CMK (cell line): ENCODE data around the gene TRIM45.
"Not testable (repeated sequence)": the region's sequence is repeated elsewhere in the genome, so short reads cannot be mapped to it uniquely, and the experiment has no call there.

Experiments
- DNase-seq: peaks from one replicate; pipeline ENCODE4 v3.0.0-alpha.2; 2010; ENCODE audit warnings: low read depth

The TRIM45 gene

DNA sequence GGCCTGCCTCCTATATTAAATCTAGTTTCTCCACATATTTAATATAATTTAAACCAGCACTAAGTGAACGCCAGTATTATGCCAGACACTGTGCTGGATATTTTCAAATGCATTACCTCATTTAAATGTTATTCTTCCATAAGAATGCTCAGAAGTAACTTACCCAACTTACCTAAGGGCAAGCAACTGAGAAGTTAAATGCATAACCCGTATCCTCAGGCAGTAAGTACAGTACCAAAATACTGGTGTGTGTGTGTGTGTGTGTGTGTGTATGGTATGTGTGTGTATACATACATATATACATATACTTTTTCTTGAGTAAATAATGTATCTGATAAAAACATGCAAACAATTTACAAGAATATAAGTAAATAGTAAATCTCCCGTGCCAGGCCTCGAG lies 9.0 kb upstream of the TRIM45 start:
- no peak for DNase-seq

- no peak for DNase-seq
Measured at GRCh38 chr1:117128323-117129079, 7.0 kb upstream of the TRIM45 start.

DNA sequence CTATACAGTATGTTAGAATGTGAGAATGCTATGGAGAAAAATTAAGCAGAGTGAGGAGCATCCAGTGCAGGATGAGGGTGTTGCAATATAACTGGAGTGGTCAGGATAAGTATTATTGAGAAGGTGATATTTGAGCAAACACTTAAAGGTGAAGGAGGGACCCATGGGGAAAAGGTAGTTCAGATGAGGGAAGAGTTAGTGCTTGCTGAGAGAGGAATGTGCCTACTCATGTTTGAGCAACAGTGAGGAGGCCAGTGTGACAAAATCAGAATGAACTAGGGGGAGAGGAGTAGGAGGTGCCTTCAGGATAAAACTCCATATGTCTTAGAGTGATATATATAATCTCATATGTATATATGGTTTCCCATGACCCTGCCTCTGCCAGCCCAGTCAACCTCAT lies 6.2 kb upstream of the TRIM45 start:
- DNase-seq, result no peak

DNA sequence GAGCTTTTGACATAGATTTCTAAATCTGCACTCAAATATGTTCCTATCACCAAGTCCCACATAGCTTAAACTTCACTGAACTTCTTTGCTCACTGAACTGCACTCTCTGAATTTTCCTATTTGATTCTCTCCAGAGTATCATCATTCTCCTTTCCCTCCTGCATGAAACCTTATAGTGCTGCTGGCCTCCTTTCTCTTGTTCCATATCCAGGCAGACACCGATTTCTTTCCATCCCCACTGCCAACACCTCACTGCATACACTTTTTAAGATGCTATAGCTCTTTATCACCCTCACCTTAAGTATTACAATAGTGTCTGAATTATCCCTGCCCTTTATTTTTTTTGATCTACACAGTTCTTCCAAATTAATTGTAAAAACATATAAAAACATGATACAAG lies 3.1 kb upstream of the TRIM45 start:
- DNase-seq, result no peak

DNA sequence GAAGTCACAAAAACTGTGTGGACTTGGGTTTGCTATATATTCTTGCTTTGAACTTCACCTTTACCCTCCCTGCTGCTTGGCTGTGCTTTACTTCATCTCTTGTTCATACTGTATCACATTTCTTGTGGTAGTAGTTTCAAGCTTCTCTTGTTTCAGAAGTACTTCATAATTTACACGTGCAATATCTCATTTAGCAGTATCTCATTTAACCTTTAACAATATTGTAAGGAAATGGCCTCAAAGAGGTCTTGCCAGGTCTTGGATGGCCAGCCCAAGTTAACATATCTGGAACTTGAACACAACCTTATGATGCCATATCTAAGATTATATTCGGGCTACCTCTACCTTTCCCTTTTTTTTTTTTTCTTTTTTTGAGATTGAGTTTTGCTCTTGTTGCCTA lies 1.7 kb upstream of the TRIM45 start:
- no peak for DNase-seq

DNA sequence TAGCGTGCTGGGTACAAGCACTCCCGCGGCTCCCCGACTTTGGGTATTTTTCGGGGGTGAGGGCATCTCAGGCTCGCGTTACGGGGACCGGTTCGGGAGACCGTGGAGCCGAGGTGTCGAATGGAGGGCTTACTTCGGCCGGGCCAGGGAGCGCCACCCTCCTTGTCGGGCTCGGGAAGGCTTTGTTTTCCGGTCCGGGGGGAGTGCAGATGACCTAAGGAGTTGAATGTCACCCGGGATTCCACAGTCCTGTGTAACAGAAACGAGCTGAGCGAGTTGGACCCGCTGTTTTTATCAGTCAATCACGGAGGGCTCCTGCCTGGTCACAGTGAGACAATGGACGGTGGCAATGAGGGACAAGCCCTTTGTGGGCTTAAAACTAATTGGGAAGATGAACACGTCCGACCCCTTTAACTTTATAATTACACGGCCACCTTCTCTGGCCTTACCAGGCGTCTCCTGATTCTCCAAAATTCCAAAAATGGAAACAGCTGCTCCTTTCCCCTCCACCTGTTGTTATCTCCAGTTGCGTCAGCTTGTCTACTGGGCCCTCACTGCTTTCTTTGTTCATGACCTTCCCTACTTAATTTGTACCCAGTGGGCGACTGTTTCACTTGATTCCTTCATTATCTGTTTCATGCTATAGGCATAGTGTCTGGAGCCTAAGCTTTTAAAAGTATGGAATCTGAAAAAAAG lies 929 bp upstream of the TRIM45 start:
- no peak for DNase-seq

DNA sequence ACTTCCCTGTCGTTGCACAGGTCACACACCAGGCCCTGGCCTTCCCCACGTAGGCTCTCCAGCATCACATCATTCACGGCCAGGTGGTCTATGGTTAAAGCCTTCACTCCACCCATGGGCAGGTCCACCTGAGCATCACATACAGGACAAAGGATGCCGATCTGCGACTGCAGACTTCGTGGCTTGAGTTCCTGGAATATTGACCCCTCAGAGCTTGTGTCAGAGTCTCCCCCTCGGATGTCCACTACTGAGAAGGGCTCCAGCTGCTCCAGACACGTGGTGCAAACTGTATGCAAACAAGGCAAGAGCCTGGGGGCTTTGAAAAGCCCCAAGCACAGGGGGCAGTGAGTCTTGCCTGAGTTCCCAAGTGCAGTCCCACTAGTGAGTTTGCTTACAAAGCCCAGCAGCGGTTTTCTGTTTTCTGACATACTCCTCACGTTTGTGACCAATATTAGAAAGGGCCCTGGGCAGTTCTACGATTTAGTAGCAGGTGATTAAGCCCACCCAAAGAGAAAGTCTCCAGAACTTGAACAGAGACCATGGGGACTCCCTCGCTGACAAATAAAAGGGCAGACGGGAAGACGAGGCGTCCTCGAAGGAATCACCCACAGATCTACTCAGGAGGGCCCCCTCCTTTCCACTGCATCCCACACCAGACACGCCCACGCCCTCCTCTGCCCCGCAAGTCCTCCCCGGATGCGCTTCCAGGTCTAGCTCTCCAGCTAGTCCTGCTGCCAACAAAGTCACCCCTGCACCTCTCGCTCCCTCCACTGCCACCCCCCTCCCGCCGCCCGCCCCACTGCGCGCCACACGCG lies 568 bp downstream of the TRIM45 start:
- peak; percentile 45 for DNase-seq

- not testable (repeated sequence) for DNase-seq
Measured at GRCh38 chr1:117119144-117119543, 2.4 kb downstream of the TRIM45 start.

GRCh38 chr1:117118137-117118536 lies 3.4 kb downstream of the TRIM45 start:
- no peak for DNase-seq

DNA sequence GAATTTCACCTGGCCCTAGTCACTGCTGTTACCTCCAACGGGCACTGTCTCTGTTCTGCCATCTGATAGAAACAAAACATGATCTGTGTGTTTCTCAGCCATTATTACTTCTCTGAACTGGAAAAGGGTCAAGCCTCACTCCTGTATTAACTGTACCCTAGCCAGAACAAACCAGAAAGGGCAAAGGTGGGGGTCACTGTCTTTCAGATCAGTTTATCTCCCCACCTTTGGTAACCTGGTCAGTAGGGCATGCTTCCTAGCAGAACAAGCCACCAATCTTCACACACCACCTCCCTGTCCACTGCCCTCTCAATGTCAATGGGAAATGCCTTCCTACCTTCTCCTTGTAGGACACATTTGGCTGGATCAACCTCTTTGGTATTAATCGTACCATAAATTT lies 3.9 kb downstream of the TRIM45 start:
- no peak for DNase-seq

DNA sequence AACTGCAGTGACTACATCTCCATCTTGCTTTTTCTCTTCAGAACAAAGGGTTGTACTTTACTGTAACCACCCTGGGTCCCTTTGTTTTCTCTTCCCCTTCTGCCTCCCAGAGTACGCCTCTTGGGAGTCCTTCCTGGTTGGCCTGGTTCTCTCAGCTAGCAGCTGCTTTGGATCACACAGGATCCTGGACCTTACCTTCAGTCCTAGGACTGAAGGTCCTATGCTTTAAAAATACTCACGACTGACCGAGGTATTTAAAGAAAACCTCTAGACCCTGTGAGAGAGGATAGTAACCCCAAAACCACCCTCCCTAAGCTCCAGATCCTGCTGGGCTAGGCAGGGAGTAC lies 4.8 kb downstream of the TRIM45 start:
- no peak for DNase-seq

- DNase-seq, result no peak
Measured at GRCh38 chr1:117116090-117116783, 5.3 kb downstream of the TRIM45 start.

DNA sequence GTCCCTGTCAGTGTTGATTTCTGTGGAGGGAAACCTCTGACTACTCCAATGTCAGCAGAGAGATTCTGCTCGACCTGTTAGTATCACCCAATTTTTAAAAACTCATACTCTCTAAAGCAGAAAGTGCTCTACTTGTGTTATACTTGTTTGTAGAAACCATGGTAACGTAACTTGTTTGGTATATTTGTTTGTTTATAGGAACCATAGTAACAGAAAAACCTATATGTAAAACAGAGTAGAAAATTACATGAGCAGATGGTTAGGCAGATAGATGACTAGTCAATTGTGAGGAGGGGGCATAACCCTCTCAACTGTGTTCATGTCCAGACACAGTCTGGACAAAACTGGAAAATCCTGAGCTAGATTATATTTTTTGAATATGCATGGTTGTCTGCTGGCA lies 6.7 kb downstream of the TRIM45 start:
- no peak for DNase-seq

DNA sequence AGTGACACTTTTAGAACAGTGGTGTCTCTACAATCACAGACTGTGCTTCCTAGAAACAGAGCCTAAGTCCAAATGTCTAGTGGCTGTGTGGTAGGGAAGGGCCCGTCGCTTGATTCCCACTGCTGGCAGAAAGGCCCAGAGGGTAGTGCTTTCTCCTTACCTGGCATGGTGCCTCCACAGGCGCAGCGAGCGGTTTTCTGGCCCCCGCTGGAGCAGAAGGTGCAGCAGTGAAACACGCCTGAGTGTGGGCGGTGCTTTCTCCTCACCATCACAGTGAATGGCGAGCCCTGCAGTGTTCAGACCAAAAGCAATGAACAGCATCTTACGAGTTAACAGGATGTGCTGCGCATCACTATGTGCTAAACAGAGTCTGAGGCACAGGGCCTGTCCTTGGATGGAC lies 8.3 kb downstream of the TRIM45 start:
- DNase-seq, result no peak

DNA sequence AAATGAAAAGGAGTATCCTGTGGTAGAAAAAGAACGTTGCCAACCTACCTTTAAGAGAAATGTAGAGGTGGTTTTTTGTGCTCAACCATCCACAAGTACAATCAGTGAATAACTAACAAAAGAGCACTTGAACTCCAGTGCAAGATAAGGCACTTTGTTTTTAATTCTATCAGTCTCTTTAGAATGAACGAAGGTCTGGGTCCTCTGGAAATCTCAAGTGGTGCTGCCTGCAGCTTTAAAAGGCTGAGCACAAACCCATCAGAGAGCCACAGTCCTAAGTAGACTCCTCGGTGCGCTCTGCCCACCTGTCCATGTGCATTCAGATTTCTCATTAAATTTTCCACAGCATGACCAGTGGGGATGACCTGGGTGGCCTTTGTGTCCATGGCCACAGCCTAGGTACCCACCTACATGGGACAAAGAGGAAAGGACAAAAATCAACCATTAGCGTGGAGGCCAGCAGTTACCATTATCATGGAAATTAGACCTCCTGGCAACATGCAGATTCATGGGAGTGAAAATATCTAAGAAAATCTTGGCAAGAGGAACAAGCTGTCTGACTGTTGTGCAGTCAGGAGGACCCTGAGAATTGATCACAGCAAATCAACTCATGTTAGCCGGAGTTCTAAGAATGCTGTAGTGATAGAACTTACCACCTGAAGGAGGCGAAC lies 9.4 kb downstream of the TRIM45 start:
- no peak for DNase-seq

DNA sequence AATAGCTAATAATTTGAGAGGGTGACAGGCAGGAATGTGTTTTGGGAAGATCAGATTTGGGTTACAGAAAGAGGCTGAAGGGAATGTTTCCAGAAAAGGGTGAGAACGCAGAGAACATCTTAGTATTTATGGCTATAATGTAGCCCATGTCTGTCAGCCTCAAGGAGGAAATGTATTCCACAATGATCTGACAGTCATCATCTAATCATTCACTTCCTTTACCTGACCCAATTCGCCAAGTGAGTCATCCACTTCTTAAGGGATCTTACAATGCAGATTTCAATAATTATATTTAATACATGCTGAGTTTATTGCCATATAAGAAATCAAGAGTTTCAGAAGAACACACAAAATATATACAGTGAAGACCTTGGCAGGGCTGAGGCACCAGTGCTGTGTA lies 10.8 kb downstream of the TRIM45 start:
- DNase-seq, result no peak

GRCh38 chr1:117107364-117107763 lies 14.2 kb downstream of the TRIM45 start:
- DNase-seq, result no peak

GRCh38 chr1:117106478-117106877 lies 15.1 kb downstream of the TRIM45 start:
- no peak for DNase-seq

- no peak for DNase-seq
Measured at GRCh38 chr1:117105722-117106121, 15.8 kb downstream of the TRIM45 start.

DNA sequence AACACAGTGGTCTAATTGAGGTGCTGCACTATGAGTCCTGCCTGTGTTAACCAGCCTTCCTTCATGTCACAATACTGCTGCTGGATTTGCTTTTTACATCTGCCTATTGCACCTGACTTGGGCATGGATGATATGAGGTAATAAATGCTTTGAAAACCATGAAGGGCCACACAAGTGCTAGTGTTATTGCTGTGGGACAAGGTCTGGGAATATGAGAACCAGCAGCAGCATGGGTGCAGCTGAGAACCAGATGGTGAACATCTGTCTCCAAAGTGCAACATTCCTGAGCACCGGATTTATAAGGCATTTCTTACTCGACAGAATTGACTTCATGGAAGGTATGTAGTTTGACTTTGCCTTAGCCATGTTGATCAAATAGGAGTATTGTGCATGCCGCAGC lies 16.6 kb downstream of the TRIM45 start:
- DNase-seq, result no peak

DNA sequence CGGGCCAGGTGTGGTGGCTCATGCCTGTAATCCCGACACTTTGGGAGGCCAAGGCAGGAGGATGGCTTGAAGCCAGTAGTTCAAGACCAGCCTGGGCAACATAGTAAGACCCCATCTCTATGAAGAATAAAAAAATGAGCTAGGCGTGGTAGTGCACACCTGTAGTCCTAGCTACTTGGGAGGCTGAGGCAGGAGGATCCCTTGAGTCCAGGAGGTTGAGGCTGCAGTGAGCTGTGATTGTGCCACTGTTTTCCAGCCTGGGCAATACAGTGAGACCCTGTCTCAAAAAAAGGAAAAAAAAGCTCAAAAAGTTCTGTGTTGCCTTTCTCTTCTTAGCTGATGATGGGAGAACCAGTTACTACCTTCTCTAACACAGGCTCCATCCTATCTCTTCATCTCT lies 19.7 kb downstream of the TRIM45 start:
- DNase-seq, result not testable (repeated sequence)

DNA sequence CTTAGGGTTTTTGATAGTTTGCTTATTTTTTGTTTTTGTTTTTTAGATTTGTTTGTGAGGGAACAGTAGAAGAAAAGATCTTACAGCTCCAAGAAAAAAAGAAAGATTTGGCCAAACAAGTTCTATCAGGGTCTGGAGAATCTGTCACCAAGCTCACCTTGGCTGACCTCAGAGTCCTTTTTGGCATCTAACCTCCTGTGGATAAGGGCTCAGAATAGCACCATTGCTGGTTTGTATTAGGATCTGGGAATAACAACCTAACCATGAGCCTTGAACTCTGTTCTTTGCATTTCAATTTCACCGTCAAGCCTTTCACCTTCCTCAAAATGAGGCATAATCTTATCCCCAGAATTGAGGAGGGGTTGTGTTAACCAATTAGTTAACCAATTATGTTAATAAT lies 20.2 kb downstream of the TRIM45 start:
- no peak for DNase-seq
